ENCODE data around the gene FFAR3.

GRCh38 chr19:35328851-35329285 lies 29.4 kb upstream of the FFAR3 start, which contains the start of gene CD22:
- TF ChIP-seq CTCF (IDR thresholded peaks at IDR 0.05; ENCODE audit: low read depth, low read length, missing input control) (no peak), JUND (IDR thresholded peaks at IDR 0.05) (no peak), REST (IDR thresholded peaks at IDR 0.05) (no peak), ZBTB33 (IDR thresholded peaks at IDR 0.05) (no peak), MAX (IDR thresholded peaks at IDR 0.05) (no peak), YY1 (IDR thresholded peaks at IDR 0.05) (no peak), NR2F2 (IDR thresholded peaks at IDR 0.05) (no peak), EGR1 (IDR thresholded peaks at IDR 0.05; ENCODE audit: low read depth in 2 of 2) (no peak), TAF1 (conservative IDR thresholded peaks at IDR 0.05) (no peak), GABPA (IDR thresholded peaks at IDR 0.05 in 1 of 2, conservative IDR thresholded peaks at IDR 0.05 in 1 of 2) (no peak), SP1 (IDR thresholded peaks at IDR 0.05) (no peak)
